H1 (cell line): Measurements from ENCODE around the gene HK1. TPM values are rescaled to one million over a fixed set of nuclear protein-coding genes. Genes with fewer than 3 reads are reported as not detected.

Source experiments
- CTCF ChIA-PET: fragments of 300-600 bp; sonication (Branson Sonifier 250); formaldehyde crosslinking; loops from one replicate; lab custom pipeline; 2021; ENCODE audit not compliant: partially characterized antibody; lab: Charles Lee
- POLR2A ChIA-PET: fragments of 300-600 bp; sonication (Branson Sonifier 250); formaldehyde crosslinking; loops from one replicate; lab custom pipeline; 2021; ENCODE audit warnings: inconsistent platforms; ENCODE audit not compliant: partially characterized antibody; lab: Charles Lee
- DNase-seq, 2 experiments: peaks; one replicate each; pipeline versions ENCODE4 v3.0.0 to v3.0.0-alpha.2; 2010 to 2022; ENCODE audit warnings: low spot score in 2 of 2, low read depth in 1 of 2, mixed read lengths in 1 of 2
- FAIRE-seq: peaks from 2 replicates; lab custom pipeline; 2011; peaks lifted over from hg19 to GRCh38; lab: Jason Lieb, UNC
- H2AFZ ChIP-seq: 2 replicates; pipeline ENCODE4 v1.8.1; 2012; ENCODE audit warnings: low read length, inconsistent platforms
- H2AK5ac ChIP-seq: 2 replicates; pipeline ENCODE4 v1.6.1; 2013; ENCODE audit warnings: low read depth, low read length
- H2BK120ac ChIP-seq: replicated peaks from 2 replicates; pipeline ENCODE3; 2013; ENCODE audit warnings: low read depth, low read length, inconsistent platforms
- H2BK12ac ChIP-seq: 2 replicates; pipeline ENCODE4 v1.6.1; 2013; ENCODE audit warnings: low read depth, low read length
- H2BK15ac ChIP-seq: 2 replicates; pipeline ENCODE4 v1.6.1; 2013; ENCODE audit warnings: low read length
- H2BK20ac ChIP-seq: 2 replicates; pipeline ENCODE4 v1.6.1; 2013; ENCODE audit warnings: low read length
- H2BK5ac ChIP-seq: 2 replicates; pipeline ENCODE4 v1.6.1; 2013; ENCODE audit warnings: low read depth, low read length
- H3K14ac ChIP-seq: 2 replicates; pipeline ENCODE4 v1.6.1; 2013; ENCODE audit warnings: inconsistent platforms; ENCODE audit not compliant: insufficient read length
- H3K18ac ChIP-seq: 2 replicates; pipeline ENCODE4 v1.6.1; 2013; ENCODE audit warnings: low read length; ENCODE audit errors: extremely low read depth
- H3K23ac ChIP-seq: 2 replicates; pipeline ENCODE4 v1.6.1; 2013; ENCODE audit warnings: inconsistent platforms; ENCODE audit not compliant: insufficient read length
- H3K23me2 ChIP-seq: 2 replicates; pipeline ENCODE4 v1.6.1; 2013; ENCODE audit warnings: low read depth, low read length
- H3K27ac ChIP-seq: 2 replicates; pipeline ENCODE4 v1.6.1; 2011; ENCODE audit warnings: low read depth, low read length, inconsistent platforms
- H3K27me3 ChIP-seq, 4 experiments: replicated peaks in 1 of 4; 1 replicate in 1 of 4; 2 replicates in 3 of 4; pipeline versions ENCODE4 v1.6.1 to v1.8.1; 2011 to 2013; ENCODE audit warnings: low read length in 3 of 4, mild to moderate bottlenecking in 3 of 4, inconsistent platforms in 2 of 4, mixed read lengths in 2 of 4, moderate library complexity in 1 of 4; ENCODE audit not compliant: control insufficient read depth in 3 of 4, insufficient read depth in 3 of 4; ENCODE audit errors: extremely low read depth in 1 of 4
- H3K36me3 ChIP-seq, 4 experiments: 2 replicates each; pipeline versions ENCODE4 v1.6.1 to v1.8.1; 2011 to 2013; ENCODE audit warnings: mild to moderate bottlenecking in 4 of 4, low read length in 3 of 4, moderate library complexity in 2 of 4, control low read depth in 1 of 4, inconsistent platforms in 1 of 4; ENCODE audit not compliant: insufficient read depth in 4 of 4, control insufficient read depth in 2 of 4
- H3K4ac ChIP-seq: replicated peaks from 2 replicates; pipeline ENCODE3; 2013; ENCODE audit warnings: low read length, low read depth, mixed read lengths, inconsistent platforms; ENCODE audit not compliant: insufficient read length
- H3K4me1 ChIP-seq, 4 experiments: replicated peaks in 1 of 4; 1 replicate in 1 of 4; 2 replicates in 3 of 4; pipeline versions ENCODE4 v1.6.1 to v1.8.1; 2011 to 2013; ENCODE audit warnings: low read length in 3 of 4, inconsistent platforms in 2 of 4, mixed read lengths in 1 of 4; ENCODE audit not compliant: insufficient read depth in 4 of 4, control insufficient read depth in 3 of 4
- H3K4me2 ChIP-seq, 2 experiments: 2 replicates each; pipeline versions ENCODE4 v1.6.1 to v1.8.1; 2011 to 2013; ENCODE audit warnings: low read depth in 2 of 2, low read length in 2 of 2, control low read depth in 1 of 2, inconsistent platforms in 1 of 2, mild to moderate bottlenecking in 1 of 2; ENCODE audit not compliant: insufficient read depth in 1 of 2
- H3K4me3 ChIP-seq, 4 experiments: fragments of 200-600, 300-600 bp in 1 of 4; sonication (generic), shearing (Covaris generic), sonication (Bioruptor Twin) in 1 of 4; 2 replicates each; pipeline versions ENCODE4 v1.5.1 to v1.8.1; 2011 to 2016; ENCODE audit warnings: low read length in 4 of 4, low read depth in 3 of 4, control low read depth in 2 of 4, inconsistent platforms in 2 of 4, mild to moderate bottlenecking in 2 of 4, mixed read lengths in 1 of 4, moderate library complexity in 1 of 4; ENCODE audit not compliant: insufficient read depth in 2 of 4; ENCODE audit errors: extremely low read depth in 1 of 4
- H3K56ac ChIP-seq: replicated peaks from 2 replicates; pipeline ENCODE3; 2013; ENCODE audit warnings: low read depth, mild to moderate bottlenecking, mixed read lengths, low read length, inconsistent platforms; ENCODE audit not compliant: insufficient read length
- H3K79me1 ChIP-seq: 2 replicates; pipeline ENCODE4 v1.6.1; 2013; ENCODE audit warnings: low read depth, low read length, control low read depth
- H3K79me2 ChIP-seq, 2 experiments: 2 replicates each; pipeline versions ENCODE4 v1.6.1 to v1.8.1; 2012 to 2013; ENCODE audit warnings: low read length in 2 of 2, mild to moderate bottlenecking in 2 of 2, inconsistent platforms in 1 of 2; ENCODE audit not compliant: insufficient read depth in 2 of 2, control insufficient read depth in 1 of 2
- H3K9ac ChIP-seq, 4 experiments: replicated peaks in 1 of 4; 1 replicate in 1 of 4; 2 replicates in 3 of 4; pipeline versions ENCODE4 v1.6.1 to v1.8.1; 2011 to 2013; ENCODE audit warnings: low read depth in 3 of 4, low read length in 3 of 4, control low read depth in 2 of 4, mild to moderate bottlenecking in 2 of 4, moderate library complexity in 2 of 4, inconsistent platforms in 1 of 4; ENCODE audit errors: extremely low read depth in 1 of 4
- H3K9me3 ChIP-seq, 2 experiments: 2 replicates each; pipeline versions ENCODE4 v1.6.1 to v1.8.1; 2012 to 2013; ENCODE audit warnings: mild to moderate bottlenecking in 2 of 2, moderate library complexity in 2 of 2, control low read depth in 1 of 2, inconsistent platforms in 1 of 2, low read depth in 1 of 2, low read length in 1 of 2, mixed read lengths in 1 of 2; ENCODE audit not compliant: insufficient read depth in 2 of 2
- H4K20me1 ChIP-seq, 2 experiments: replicated peaks in 1 of 2; 2 replicates each; pipeline versions ENCODE3 to v1.8.1; 2011 to 2013; ENCODE audit warnings: inconsistent platforms in 2 of 2, low read length in 2 of 2, mild to moderate bottlenecking in 1 of 2; ENCODE audit not compliant: insufficient read depth in 2 of 2, control insufficient read depth in 1 of 2
- H4K5ac ChIP-seq: 2 replicates; pipeline ENCODE4 v1.6.1; 2013; ENCODE audit warnings: low read length, low read depth, mixed read lengths, inconsistent platforms; ENCODE audit not compliant: insufficient read length
- H4K8ac ChIP-seq: 2 replicates; pipeline ENCODE4 v1.8.0; 2013; ENCODE audit warnings: mild to moderate bottlenecking, moderate library complexity, low read length, inconsistent platforms; ENCODE audit not compliant: insufficient read depth; ENCODE audit errors: extremely low read depth
- H4K91ac ChIP-seq: replicated peaks from 2 replicates; pipeline ENCODE3; 2013; ENCODE audit warnings: low read length, mixed read lengths, inconsistent platforms; ENCODE audit not compliant: insufficient read length
- KDM5A ChIP-seq: fragments of 200-600 bp; IDR thresholded peaks from 2 replicates; pipeline ENCODE4 v1.7.1; 2012; ENCODE audit warnings: mild to moderate bottlenecking, low read length, inconsistent platforms, mixed read lengths
- WGBS, 2 experiments: shearing (Covaris generic) in 1 of 2; methylation state at CpG; one replicate each; pipeline versions ENCODE4 v1.1.6 to v1.1.7; 2013 to 2015; ENCODE audit warnings: low lambda C conversion rate in 2 of 2, mixed read lengths in 2 of 2, inconsistent platforms in 1 of 2, low coverage in 1 of 2, missing lambda C conversion rate in 1 of 2; ENCODE audit not compliant: insufficient replicate concordance in 2 of 2, insufficient coverage in 1 of 2, insufficient read length in 1 of 2; ENCODE audit errors: extremely low coverage in 1 of 2, missing lambda C conversion rate in 1 of 2; 5-methylcytosine and 5-hydroxymethylcytosine counted together
- polyA plus RNA-seq, 7 experiments: library from polyadenylated mRNA; depleted of rRNA in 3 of 7; stranded (reverse) in 5 of 7; unstranded in 2 of 7; fragments of >200 nt in 5 of 7; fragments of 200-250 nt in 2 of 7; gene quantifications; 1 replicate in 5 of 7; 2 replicates in 1 of 7; 4 replicates in 1 of 7; pipeline versions ENCODE4 v1.2.1 to v1.2.3, GENCODE V29; 2011 to 2013; ENCODE audit warnings: missing spikeins in 2 of 7, mixed read lengths in 2 of 7
- total RNA-seq: library from RNA; stranded (reverse); fragmentation: NEBNext Ultra II Directional; extraction: Animal tissue kit (Norgen Biotek cat#: 25700); gene quantifications from 2 replicates; pipeline ENCODE4 v1.2.1, GENCODE V29; 2021

HK1 gene
- total and polyA plus RNA-seq, 2 of the 8 experiments (the other 6 are each of a cell fraction or from before 2014, with no cell fraction given) = 55.8 to 247 TPM

DNA sequence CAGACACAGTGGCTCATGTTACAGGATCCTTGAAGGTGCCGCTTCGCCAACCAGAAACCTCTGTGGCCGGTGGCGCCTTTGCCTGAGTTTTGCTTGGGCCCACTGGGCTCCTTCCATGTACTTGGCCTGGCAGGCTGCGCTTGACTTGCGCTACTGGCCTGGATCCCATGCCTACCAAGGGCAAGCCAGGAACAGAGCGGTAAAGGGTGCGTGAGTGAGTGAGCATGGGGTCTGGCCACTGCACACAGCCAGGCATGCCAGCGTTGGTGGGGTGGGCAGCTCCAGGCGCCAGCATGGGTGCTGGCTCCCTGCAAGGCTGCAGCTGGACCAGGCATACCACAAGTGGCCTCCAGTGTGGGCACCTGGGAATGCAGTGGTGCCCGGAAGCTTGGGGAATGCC, 156.6 kb downstream of the HK1 start:
- Histone ChIP-seq H3K18ac (no peak overlapping the region), H4K91ac (no peak overlapping the region), H3K79me2 (no peaks in the 10 kb centered on the region), H3K14ac (no peak overlapping the region), H3K9me3 (no peaks in the 10 kb centered on the region), H3K56ac (no peak overlapping the region), H3K27ac (no peak overlapping the region), H2BK15ac (no peak overlapping the region), H4K20me1 (no peaks in the 10 kb centered on the region), H3K36me3 (no peaks in the 10 kb centered on the region), H2BK20ac (no peak overlapping the region), H2AFZ (no peak overlapping the region), H2AK5ac (no peak overlapping the region), H3K79me1 (no peaks in the 10 kb centered on the region), H2BK5ac (no peak overlapping the region), H4K8ac (no peak overlapping the region), H2BK120ac (no peak overlapping the region), H4K5ac (no peak overlapping the region), H3K4me3 (no peak overlapping the region), H2BK12ac (no peak overlapping the region), H3K9ac (no peak overlapping the region), H3K4ac (no peak overlapping the region), H3K27me3 (no peaks in the 10 kb centered on the region), H3K4me2 (no peak overlapping the region), H3K4me1 (no peaks in the 10 kb centered on the region), H3K23me2 (no peaks in the 10 kb centered on the region), H3K23ac (no peak overlapping the region)
- DNase-seq (no peak), FAIRE-seq (no peak)
- ChIA-PET CTCF (interaction anchor here (1.4 to 16.6 kb wide), 2 partner anchors 15 to 201 kb away, joined by 3 to 150 read pairs; partner anchors contain the start of gene TSPAN15), POLR2A (interaction anchor here (0.7 kb wide), 1 partner anchor 209 kb away, joined by 3 read pairs; no protein-coding TSS in a partner anchor)
- 93% methylated on average over 11 of the region's 11 CpGs; no CpG with 5 or more reads in 1 of the 2 experiments for WGBS, 2 experiments
- no peak for TF ChIP-seq KDM5A
